Vagina (tissue), 2 donors: ENCODE results near the gene RICTOR. TPM values are rescaled to one million over a fixed set of nuclear protein-coding genes. Genes with fewer than 3 reads are reported as not detected.

Experiments
- DNase-seq, 2 donors: peaks; one replicate each; pipeline ENCODE4 v3.0.0-alpha.2; 2017; ENCODE audit errors: extremely low spot score in 2 of 2
- H3K27ac ChIP-seq: fragments of 200-600 bp; sonication (generic); one replicate; pipeline ENCODE4 v1.5.1; 2019
- H3K27me3 ChIP-seq: fragments of 200-600 bp; sonication (generic); one replicate; pipeline ENCODE4 v1.5.1; 2019
- H3K36me3 ChIP-seq, 2 donors: fragments of 200-600 bp; sonication (generic); one replicate each; pipeline ENCODE4 v1.5.1; 2017 to 2019
- H3K4me1 ChIP-seq: fragments of 200-600 bp; sonication (generic); one replicate; pipeline ENCODE4 v1.5.1; 2019
- H3K4me3 ChIP-seq, 2 donors: fragments of 200-600 bp; sonication (generic); 1 replicate in 1 of 2; 2 replicates in 1 of 2; pipeline ENCODE4 v1.5.1; 2016 to 2019
- H3K9me3 ChIP-seq: fragments of 200-600 bp; sonication (generic); one replicate; pipeline ENCODE4 v1.5.1; 2019
- CTCF ChIP-seq, 3 experiments: fragments of 450-650 bp in 2 of 3; fragments of 200-600 bp in 1 of 3; sonication (generic) in 1 of 3; IDR thresholded peaks; one replicate each; pipeline ENCODE4 v1.5.1; 2017 to 2019; ENCODE audit warnings: antibody characterized with exemption in 3 of 3, mild to moderate bottlenecking in 2 of 3, moderate library complexity in 2 of 3
- POLR2A ChIP-seq, 2 donors: fragments of 450-650 bp; IDR thresholded peaks; one replicate each; pipeline ENCODE4 v1.6.1; 2017; ENCODE audit warnings: antibody characterized with exemption in 2 of 2, mild to moderate bottlenecking in 2 of 2, moderate library complexity in 2 of 2
- POLR2AphosphoS5 ChIP-seq, 2 donors: sonication (generic); formaldehyde crosslinking; IDR thresholded peaks; one replicate each; pipeline ENCODE4 v1.9.0; 2017; ENCODE audit warnings: antibody characterized with exemption in 2 of 2, mild to moderate bottlenecking in 2 of 2, low read depth in 1 of 2; ENCODE audit not compliant: insufficient read depth in 1 of 2
- intact Hi-C: fragments of 100-400 bp; cut with DNase I; formaldehyde crosslinking; loops from one replicate; pipeline ENCODE4 v1.15.1; 2023
- total RNA-seq: library from RNA; depleted of rRNA; stranded (reverse); fragments of >200 nt; gene quantifications from one replicate; pipeline ENCODE4 v1.2.3, GENCODE V29; 2016

Gene RICTOR
- total RNA-seq, 1 donor from 2014 or later = 39.3 TPM

- Histone ChIP-seq H3K4me1 (peaks cover 10% of the 10 kb centered on the region), H3K9me3 (no peaks in the 10 kb centered on the region), H3K27me3 (no peaks in the 10 kb centered on the region), H3K36me3 (no peaks in the 10 kb centered on the region), H3K27ac (no peak overlapping the region), H3K4me3 (no peak overlapping the region)
- no peak for TF ChIP-seq POLR2AphosphoS5 (IDR thresholded peaks at IDR 0.05; ENCODE audit: insufficient read depth in 1 of 2, low read depth in 1 of 2)
- no peak for TF ChIP-seq CTCF (IDR thresholded peaks at IDR 0.05)
- no peak for TF ChIP-seq POLR2A (IDR thresholded peaks at IDR 0.05)
- intact Hi-C loops = loop anchor here (10.0 kb wide), 3 partner anchors 64 to 634 kb away; partner anchors contain the start of gene OSMR
- no peak for DNase-seq
These were observed 4.9 kb upstream of the RICTOR start for GRCh38 chr5:39079147-39079546.

- Histone ChIP-seq H3K4me1 (peaks cover 18% of the 10 kb centered on the region), H3K36me3 (no peaks in the 10 kb centered on the region), H3K9me3 (no peaks in the 10 kb centered on the region), H3K27ac (peak overlapping the region; percentile 54), H3K4me3 (no peak overlapping the region), H3K27me3 (no peaks in the 10 kb centered on the region)
- TF ChIP-seq POLR2A (IDR thresholded peaks at IDR 0.05) (no peak), POLR2AphosphoS5 (IDR thresholded peaks at IDR 0.05; ENCODE audit: insufficient read depth in 1 of 2, low read depth in 1 of 2) (peak in 1 of 2 donors; percentile 10)
- intact Hi-C loops = loop anchor here (10.0 kb wide), 3 partner anchors 62 to 632 kb away; partner anchors contain the start of gene OSMR
- DNase-seq = no peak
These were observed 2.8 kb upstream of the RICTOR start for GRCh38 chr5:39076757-39077728.

- H3K4me3 ChIP-seq = no peak overlapping the region
- H3K27ac ChIP-seq = peak overlapping the region; percentile 99
- H3K36me3 ChIP-seq = no peaks in the 10 kb centered on the region
- peaks cover 26% of the 10 kb centered on the region for H3K4me1 ChIP-seq
- TF ChIP-seq POLR2A (IDR thresholded peaks at IDR 0.05) (no peak), CTCF (IDR thresholded peaks at IDR 0.05) (no peak), POLR2AphosphoS5 (IDR thresholded peaks at IDR 0.05; ENCODE audit: insufficient read depth in 1 of 2, low read depth in 1 of 2) (no peak)
- DNase-seq = no peak
- H3K9me3 ChIP-seq = no peaks in the 10 kb centered on the region
- H3K27me3 ChIP-seq = no peaks in the 10 kb centered on the region
- intact Hi-C loops = loop anchor here (10.0 kb wide), 3 partner anchors 61 to 631 kb away; partner anchors contain the start of gene OSMR
These were observed 2.0 kb upstream of the RICTOR start for GRCh38 chr5:39076101-39076756.

GRCh38 chr5:39073767-39074016, 507 bp downstream of the RICTOR start:
- TF ChIP-seq POLR2AphosphoS5 (IDR thresholded peaks at IDR 0.05; ENCODE audit: insufficient read depth in 1 of 2, low read depth in 1 of 2) (no peak), CTCF (IDR thresholded peaks at IDR 0.05) (peak in 1 of 3 experiments; percentile 6)
- H3K4me3 ChIP-seq = peak overlapping the region; percentile 91 to 96
- H3K27ac ChIP-seq = peak overlapping the region; percentile 99
- no peaks in the 10 kb centered on the region for H3K27me3 ChIP-seq
- H3K4me1 ChIP-seq = peaks cover 28% of the 10 kb centered on the region
- no peak for DNase-seq
- H3K36me3 ChIP-seq = no peaks in the 10 kb centered on the region
- intact Hi-C loops = loop anchor here (10.0 kb wide), 3 partner anchors 59 to 629 kb away; partner anchors contain the start of gene OSMR
- no peaks in the 10 kb centered on the region for H3K9me3 ChIP-seq

GRCh38 chr5:39072925-39073766, 1.1 kb downstream of the RICTOR start:
- TF ChIP-seq POLR2AphosphoS5 (IDR thresholded peaks at IDR 0.05; ENCODE audit: insufficient read depth in 1 of 2, low read depth in 1 of 2) (peak in 1 of 2 donors; percentile 9), CTCF (IDR thresholded peaks at IDR 0.05) (peak in 1 of 3 experiments; percentile 5), POLR2A (IDR thresholded peaks at IDR 0.05) (no peak)
- H3K36me3 ChIP-seq = no peaks in the 10 kb centered on the region
- no peaks in the 10 kb centered on the region for H3K27me3 ChIP-seq
- H3K4me1 ChIP-seq = peaks cover 28% of the 10 kb centered on the region
- no peak for DNase-seq
- H3K27ac ChIP-seq = peak overlapping the region; percentile 99
- H3K9me3 ChIP-seq = no peaks in the 10 kb centered on the region
- peak overlapping the region; percentile 91 to 96 for H3K4me3 ChIP-seq
- intact Hi-C loops = loop anchor here (10.0 kb wide), 3 partner anchors 58 to 628 kb away; partner anchors contain the start of gene OSMR
